Mesendoderm (in vitro differentiated cells): Measurements from ENCODE around the gene FRS2.

Experiments
- DNase-seq: peaks from one replicate; pipeline ENCODE4 v3.0.0; 2013
- H2AK5ac ChIP-seq: 2 replicates; pipeline ENCODE4 v1.6.1; 2013; ENCODE audit warnings: low read length, inconsistent platforms
- H2BK120ac ChIP-seq: 2 replicates; pipeline ENCODE4 v1.6.1; 2013; ENCODE audit warnings: low read depth, mild to moderate bottlenecking, low read length, moderate library complexity, mixed read lengths
- H2BK15ac ChIP-seq: replicated peaks from 2 replicates; pipeline ENCODE4 v1.6.1; 2013; ENCODE audit warnings: low read depth, mild to moderate bottlenecking, moderate library complexity
- H2BK5ac ChIP-seq: 2 replicates; pipeline ENCODE4 v1.6.1; 2013; ENCODE audit warnings: low read length, inconsistent platforms
- H3K18ac ChIP-seq: 2 replicates; pipeline ENCODE4 v1.6.1; 2013; ENCODE audit warnings: mild to moderate bottlenecking, low read length, mixed read lengths
- H3K23ac ChIP-seq: one replicate; pipeline ENCODE4 v1.6.1; 2013; ENCODE audit warnings: low read length
- H3K27ac ChIP-seq: 2 replicates; pipeline ENCODE4 v1.5.1; 2013; ENCODE audit warnings: low read depth, mild to moderate bottlenecking, inconsistent platforms, low read length, moderate library complexity
- H3K27me3 ChIP-seq: 2 replicates; pipeline ENCODE4 v1.6.1; 2013; ENCODE audit warnings: low read length, control low read depth, mild to moderate bottlenecking, inconsistent platforms; ENCODE audit not compliant: insufficient read depth, poor library complexity
- H3K36me3 ChIP-seq: 2 replicates; pipeline ENCODE4 v1.6.1; 2013; ENCODE audit warnings: low read length, inconsistent platforms; ENCODE audit not compliant: control insufficient read depth, insufficient read depth
- H3K4ac ChIP-seq: one replicate; pipeline ENCODE4 v1.6.1; 2013; ENCODE audit warnings: low read depth, mild to moderate bottlenecking, low read length, moderate library complexity
- H3K4me1 ChIP-seq: 2 replicates; pipeline ENCODE4 v1.6.1; 2013; ENCODE audit warnings: low read depth, low read length, inconsistent platforms; ENCODE audit not compliant: control insufficient read depth
- H3K4me2 ChIP-seq: 2 replicates; pipeline ENCODE4 v1.6.1; 2013; ENCODE audit warnings: low read length
- H3K4me3 ChIP-seq: 2 replicates; pipeline ENCODE4 v1.5.1; 2013; ENCODE audit warnings: mild to moderate bottlenecking, low read length
- H3K56ac ChIP-seq: one replicate; pipeline ENCODE4 v1.6.1; 2013; ENCODE audit warnings: low read length
- H3K79me1 ChIP-seq: 2 replicates; pipeline ENCODE4 v1.6.1; 2013; ENCODE audit warnings: low read length, inconsistent platforms
- H3K79me2 ChIP-seq: 2 replicates; pipeline ENCODE4 v1.6.1; 2013; ENCODE audit warnings: mild to moderate bottlenecking, low read length; ENCODE audit not compliant: control insufficient read depth, insufficient read depth
- H3K9ac ChIP-seq: 2 replicates; pipeline ENCODE4 v1.6.1; 2013; ENCODE audit warnings: low read length, inconsistent platforms
- H4K5ac ChIP-seq: one replicate; pipeline ENCODE4 v1.6.1; 2013; ENCODE audit warnings: low read length
- H4K8ac ChIP-seq: one replicate; pipeline ENCODE4 v1.6.1; 2013; ENCODE audit warnings: low read depth, mild to moderate bottlenecking, control low read depth, low read length, moderate library complexity
- WGBS: extraction: QIAGEN DNeasy Blood & Tissue Kit; methylation state at CpG from one replicate; pipeline ENCODE4 v1.1.7; 2013; ENCODE audit warnings: low lambda C conversion rate, missing lambda C conversion rate; ENCODE audit not compliant: insufficient coverage; ENCODE audit errors: extremely low coverage; 5-methylcytosine and 5-hydroxymethylcytosine counted together

The FRS2 gene

GRCh38 chr12:69517406-69517805, 47.2 kb downstream of the FRS2 start:
- Histone ChIP-seq H3K79me2 (peaks cover 40% of the 10 kb centered on the region), H2BK15ac (no peak overlapping the region), H3K56ac (no peak overlapping the region), H3K4me2 (no peak overlapping the region), H2BK5ac (no peak overlapping the region), H3K79me1 (peaks cover 10% of the 10 kb centered on the region), H4K5ac (no peak overlapping the region), H3K27me3 (no peaks in the 10 kb centered on the region), H3K9ac (no peak overlapping the region), H3K36me3 (no peaks in the 10 kb centered on the region), H2AK5ac (no peak overlapping the region), H3K4ac (no peak overlapping the region), H3K27ac (no peak overlapping the region), H3K4me1 (no peaks in the 10 kb centered on the region), H2BK120ac (no peak overlapping the region), H3K4me3 (no peak overlapping the region), H4K8ac (no peak overlapping the region), H3K23ac (no peak overlapping the region), H3K18ac (no peak overlapping the region)
- no CpG with 5 or more reads among the region's 2 CpGs for WGBS
- DNase-seq = no peak

- H3K9ac ChIP-seq = no peak overlapping the region
- H2BK15ac ChIP-seq = no peak overlapping the region
- no peaks in the 10 kb centered on the region for H3K4me1 ChIP-seq
- no peaks in the 10 kb centered on the region for H3K27me3 ChIP-seq
- WGBS = no CpG with 5 or more reads among the region's 7 CpGs
- H3K79me2 ChIP-seq = peaks cover 55% of the 10 kb centered on the region
- no peak overlapping the region for H2BK120ac ChIP-seq
- H3K36me3 ChIP-seq = no peaks in the 10 kb centered on the region
- H4K8ac ChIP-seq = no peak overlapping the region
- H3K23ac ChIP-seq = no peak overlapping the region
- no peak overlapping the region for H2AK5ac ChIP-seq
- H4K5ac ChIP-seq = no peak overlapping the region
- no peak overlapping the region for H3K4ac ChIP-seq
- DNase-seq = no peak
- no peak overlapping the region for H2BK5ac ChIP-seq
- no peak overlapping the region for H3K27ac ChIP-seq
- H3K79me1 ChIP-seq = peaks cover 14% of the 10 kb centered on the region
- no peak overlapping the region for H3K18ac ChIP-seq
- H3K56ac ChIP-seq = no peak overlapping the region
- no peak overlapping the region for H3K4me3 ChIP-seq
- H3K4me2 ChIP-seq = no peak overlapping the region
Observed at GRCh38 chr12:69519871-69520270, 49.7 kb downstream of the FRS2 start.

GRCh38 chr12:69523433-69524330, 53.5 kb downstream of the FRS2 start:
- H4K8ac ChIP-seq = no peak overlapping the region
- H2BK15ac ChIP-seq = no peak overlapping the region
- H3K27ac ChIP-seq = no peak overlapping the region
- H3K4me1 ChIP-seq = peaks cover 1% of the 10 kb centered on the region
- no peak overlapping the region for H3K4me2 ChIP-seq
- peaks cover 13% of the 10 kb centered on the region for H3K79me1 ChIP-seq
- WGBS = no CpG with 5 or more reads among the region's 11 CpGs
- H3K23ac ChIP-seq = no peak overlapping the region
- no peak overlapping the region for H2BK5ac ChIP-seq
- H3K18ac ChIP-seq = no peak overlapping the region
- peaks cover 52% of the 10 kb centered on the region for H3K79me2 ChIP-seq
- no peak overlapping the region for H3K9ac ChIP-seq
- no peak overlapping the region for H3K56ac ChIP-seq
- no peak overlapping the region for H3K4me3 ChIP-seq
- no peaks in the 10 kb centered on the region for H3K36me3 ChIP-seq
- H4K5ac ChIP-seq = no peak overlapping the region
- H3K27me3 ChIP-seq = no peaks in the 10 kb centered on the region
- DNase-seq = no peak
- no peak overlapping the region for H2AK5ac ChIP-seq
- no peak overlapping the region for H2BK120ac ChIP-seq
- H3K4ac ChIP-seq = no peak overlapping the region

GRCh38 chr12:69524331-69524630, 54.1 kb downstream of the FRS2 start:
- Histone ChIP-seq H2BK5ac (no peak overlapping the region), H3K4me3 (no peak overlapping the region), H3K79me1 (peaks cover 16% of the 10 kb centered on the region), H2BK120ac (no peak overlapping the region), H3K4ac (no peak overlapping the region), H3K79me2 (peaks cover 51% of the 10 kb centered on the region), H3K36me3 (no peaks in the 10 kb centered on the region), H3K27ac (no peak overlapping the region), H3K9ac (no peak overlapping the region), H3K4me1 (peaks cover 2% of the 10 kb centered on the region), H3K27me3 (no peaks in the 10 kb centered on the region), H2AK5ac (no peak overlapping the region), H2BK15ac (no peak overlapping the region), H3K56ac (no peak overlapping the region), H4K8ac (no peak overlapping the region), H3K18ac (no peak overlapping the region), H3K23ac (no peak overlapping the region), H4K5ac (no peak overlapping the region), H3K4me2 (no peak overlapping the region)
- no peak for DNase-seq
- no CpG with 5 or more reads among the region's 2 CpGs for WGBS

- DNase-seq = no peak
- Histone ChIP-seq H3K56ac (no peak overlapping the region), H4K8ac (no peak overlapping the region), H2AK5ac (no peak overlapping the region), H3K4me1 (peaks cover 2% of the 10 kb centered on the region), H2BK5ac (no peak overlapping the region), H3K27ac (no peak overlapping the region), H3K27me3 (no peaks in the 10 kb centered on the region), H3K79me2 (peaks cover 47% of the 10 kb centered on the region), H2BK120ac (no peak overlapping the region), H3K23ac (no peak overlapping the region), H3K18ac (no peak overlapping the region), H3K36me3 (no peaks in the 10 kb centered on the region), H4K5ac (no peak overlapping the region), H3K9ac (no peak overlapping the region), H2BK15ac (no peak overlapping the region), H3K4me3 (no peak overlapping the region), H3K79me1 (peaks cover 16% of the 10 kb centered on the region), H3K4ac (no peak overlapping the region), H3K4me2 (no peak overlapping the region)
- no CpG with 5 or more reads among the region's 2 CpGs for WGBS
Observed at GRCh38 chr12:69524755-69525469, 54.7 kb downstream of the FRS2 start.
